Measurements from ENCODE around the gene CCR5AS.

Gene CCR5AS

DNA sequence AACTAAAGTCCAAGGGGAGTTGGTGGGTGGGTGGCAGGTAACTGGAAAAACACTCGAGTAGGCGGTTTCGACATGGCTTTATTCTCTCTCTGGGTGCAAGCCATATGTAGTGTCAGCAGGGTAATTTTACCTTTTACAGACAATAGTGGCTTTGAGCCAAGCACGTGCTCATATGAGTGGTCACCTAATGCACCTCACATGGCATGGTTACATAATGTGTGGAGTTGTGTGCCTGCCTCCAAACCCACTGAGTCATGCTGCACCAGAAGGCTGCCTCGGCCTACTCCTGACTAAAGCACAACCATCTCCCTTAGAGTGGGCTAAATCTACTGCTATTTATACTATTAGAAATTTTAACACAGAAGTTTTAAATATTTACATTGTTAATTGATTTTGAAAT, 16.7 kb upstream of the CCR5AS start:
- TF ChIP-seq, protein P1, sequence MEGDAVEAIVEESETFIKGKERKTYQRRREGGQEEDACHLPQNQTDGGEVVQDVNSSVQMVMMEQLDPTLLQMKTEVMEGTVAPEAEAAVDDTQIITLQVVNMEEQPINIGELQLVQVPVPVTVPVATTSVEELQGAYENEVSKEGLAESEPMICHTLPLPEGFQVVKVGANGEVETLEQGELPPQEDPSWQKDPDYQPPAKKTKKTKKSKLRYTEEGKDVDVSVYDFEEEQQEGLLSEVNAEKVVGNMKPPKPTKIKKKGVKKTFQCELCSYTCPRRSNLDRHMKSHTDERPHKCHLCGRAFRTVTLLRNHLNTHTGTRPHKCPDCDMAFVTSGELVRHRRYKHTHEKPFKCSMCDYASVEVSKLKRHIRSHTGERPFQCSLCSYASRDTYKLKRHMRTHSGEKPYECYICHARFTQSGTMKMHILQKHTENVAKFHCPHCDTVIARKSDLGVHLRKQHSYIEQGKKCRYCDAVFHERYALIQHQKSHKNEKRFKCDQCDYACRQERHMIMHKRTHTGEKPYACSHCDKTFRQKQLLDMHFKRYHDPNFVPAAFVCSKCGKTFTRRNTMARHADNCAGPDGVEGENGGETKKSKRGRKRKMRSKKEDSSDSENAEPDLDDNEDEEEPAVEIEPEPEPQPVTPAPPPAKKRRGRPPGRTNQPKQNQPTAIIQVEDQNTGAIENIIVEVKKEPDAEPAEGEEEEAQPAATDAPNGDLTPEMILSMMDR (IDR thresholded peaks at IDR 0.05; ENCODE audit: borderline replicate concordance, insufficient read depth, low read depth, low read length): no peak
- no peak overlapping the region for H3K4me3 ChIP-seq (ENCODE audit: low read depth, low read length)

DNA sequence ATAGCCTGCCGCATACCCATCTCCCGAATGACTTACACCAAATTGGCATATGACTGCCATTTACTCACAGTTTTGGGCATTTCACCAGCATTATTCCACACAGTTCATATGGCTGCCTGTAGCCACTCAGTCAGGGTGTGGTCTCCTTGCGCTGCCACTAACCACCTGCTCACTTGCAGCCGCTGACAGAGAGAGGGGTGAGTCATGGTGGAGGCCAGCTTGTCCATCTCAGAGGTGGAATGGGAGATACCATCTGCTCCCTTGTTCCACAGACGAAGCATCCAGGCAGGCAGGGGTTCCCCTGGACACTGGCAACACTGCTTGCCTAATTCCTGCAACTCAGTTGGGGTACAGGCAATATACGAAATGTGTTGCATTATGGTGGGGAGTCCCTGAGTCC, 15.8 kb upstream of the CCR5AS start:
- H3K4me3 ChIP-seq (ENCODE audit: low read depth, low read length): no peak overlapping the region
- TF ChIP-seq, protein P1 (IDR thresholded peaks at IDR 0.05; ENCODE audit: borderline replicate concordance, insufficient read depth, low read depth, low read length): no peak

DNA sequence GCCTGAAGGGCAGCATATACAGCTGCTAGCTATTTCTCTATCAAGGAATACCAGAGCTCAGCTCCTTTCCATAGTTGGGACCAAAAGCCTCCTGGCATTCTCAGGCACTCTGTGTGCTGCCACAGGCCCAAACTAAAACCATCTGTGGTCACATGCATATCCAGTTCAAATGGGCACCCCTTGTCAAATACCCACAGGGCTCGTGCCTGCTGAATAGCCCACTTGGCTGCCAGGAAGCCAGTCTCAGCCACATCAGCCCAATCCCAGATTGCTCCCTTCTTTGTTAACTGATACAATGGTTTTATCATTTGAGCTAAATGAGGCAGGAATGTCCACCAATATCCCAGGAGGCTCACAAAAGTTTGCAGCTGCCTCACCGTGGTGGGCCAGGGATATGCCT, 14.1 kb upstream of the CCR5AS start:
- no peak overlapping the region for H3K4me3 ChIP-seq (ENCODE audit: low read depth, low read length)
- TF ChIP-seq, protein P1 (IDR thresholded peaks at IDR 0.05; ENCODE audit: borderline replicate concordance, insufficient read depth, low read depth, low read length): no peak

DNA sequence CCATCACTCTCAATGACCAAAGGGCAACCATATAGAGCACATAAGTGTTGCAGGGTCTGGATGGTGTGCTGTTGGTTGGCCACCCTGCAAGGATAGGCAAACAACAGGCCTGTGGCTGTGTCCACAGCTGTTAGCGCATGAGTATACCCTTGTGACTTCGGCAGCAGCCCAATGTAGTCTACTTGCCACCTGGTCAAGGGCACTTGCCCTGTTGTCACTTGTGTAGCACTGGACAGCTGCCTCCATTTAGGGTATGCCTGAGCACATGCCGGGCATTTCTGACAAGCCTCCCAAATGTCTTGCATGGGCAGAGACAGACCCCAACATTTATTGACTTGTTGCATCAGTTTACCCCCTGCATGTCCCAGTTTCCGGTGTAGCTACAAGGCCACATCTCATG, 12.9 kb upstream of the CCR5AS start:
- TF ChIP-seq, protein P1 (IDR thresholded peaks at IDR 0.05; ENCODE audit: borderline replicate concordance, insufficient read depth, low read depth, low read length): no peak
- H3K4me3 ChIP-seq (ENCODE audit: low read depth, low read length): no peak overlapping the region

DNA sequence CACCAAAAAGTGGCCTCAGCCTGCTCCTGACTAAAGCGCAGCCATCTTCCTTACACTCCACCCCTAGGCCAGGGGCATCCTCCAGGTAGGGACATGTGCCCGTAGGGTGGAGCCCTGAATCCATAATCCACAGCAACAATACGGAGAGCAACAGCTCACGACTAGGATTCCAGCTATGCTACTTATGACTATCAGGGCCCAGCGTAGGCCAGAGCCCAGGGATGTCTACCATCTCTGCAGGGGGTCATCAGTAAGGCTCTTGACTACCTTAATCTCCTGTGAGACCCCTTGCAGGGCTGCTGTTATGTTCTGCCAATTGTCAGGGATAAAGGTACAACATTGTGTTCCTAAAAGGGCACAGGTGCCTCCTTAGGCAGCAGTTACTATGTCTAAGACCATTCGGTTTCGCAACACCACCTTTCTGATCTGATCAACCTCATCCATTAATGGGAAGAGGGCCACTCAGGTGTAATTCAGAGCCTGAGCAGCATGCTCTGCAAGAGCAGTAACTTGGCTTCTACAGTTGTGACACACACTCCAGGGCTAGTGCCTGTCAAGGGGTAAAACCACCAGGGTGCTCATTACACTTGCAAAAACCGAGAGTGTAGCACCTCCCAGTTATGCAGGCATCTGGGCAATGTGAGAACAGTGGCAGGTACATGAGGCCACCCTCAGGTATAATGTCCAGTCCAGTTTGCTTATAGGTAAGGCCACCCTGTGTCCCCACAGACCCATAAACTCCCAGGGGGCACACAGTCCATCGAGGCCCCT, 11.2 kb upstream of the CCR5AS start:
- no peak overlapping the region for H3K4me3 ChIP-seq (ENCODE audit: low read depth, low read length)
- TF ChIP-seq, protein P1 (IDR thresholded peaks at IDR 0.05; ENCODE audit: borderline replicate concordance, insufficient read depth, low read depth, low read length): no peak

DNA sequence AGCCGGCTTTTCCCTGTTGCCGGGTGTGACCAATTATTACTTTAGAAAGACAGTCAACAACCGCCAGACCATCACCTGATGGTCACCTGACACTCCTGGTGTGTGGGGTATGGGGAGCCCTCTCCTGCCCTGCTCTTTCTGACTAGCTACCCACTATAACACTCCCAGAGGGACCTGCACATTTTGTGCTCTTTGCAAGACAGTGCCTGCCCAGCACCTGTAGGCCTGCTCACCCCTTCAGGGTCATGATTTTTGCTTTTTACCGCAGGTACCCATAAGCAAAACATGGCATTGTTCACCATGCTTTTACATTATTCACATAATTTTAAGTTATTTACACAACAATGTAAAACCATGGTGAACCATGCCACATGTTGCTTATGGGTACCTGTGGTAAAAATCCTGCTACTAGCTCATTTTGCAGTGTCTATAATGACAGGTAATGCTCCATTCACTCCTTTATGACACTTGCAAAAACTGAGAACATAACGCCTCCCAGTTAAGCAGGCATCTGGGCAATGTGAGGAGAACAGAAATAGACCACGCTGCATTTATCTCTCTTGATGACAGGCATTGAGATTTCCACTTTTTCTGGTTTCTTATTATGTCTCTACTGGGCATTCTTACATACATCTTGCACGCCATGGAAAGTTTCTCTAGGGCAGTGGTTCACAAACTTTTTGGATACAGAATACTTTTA, 10.1 kb upstream of the CCR5AS start:
- H3K4me3 ChIP-seq (ENCODE audit: low read depth, low read length): no peak overlapping the region
- TF ChIP-seq, protein P1 (IDR thresholded peaks at IDR 0.05; ENCODE audit: borderline replicate concordance, insufficient read depth, low read depth, low read length): no peak
